ENCODE results near the gene KDELR1.
A peak's percentile ranks its signal among the peaks of the same experiment; 100 is the strongest.

GRCh38 chr19:48381178-48381950 is 10.0 kb downstream of the KDELR1 start:
- no peak for TF ChIP-seq ZNF24 (IDR thresholded peaks at IDR 0.05)
- TF ChIP-seq ZHX1 (conservative IDR thresholded peaks at IDR 0.05; ENCODE audit: low read length): no peak
- no peak for TF ChIP-seq HMGXB4 (CRISPR knock-in tag; IDR thresholded peaks at IDR 0.05)
- TF ChIP-seq MAZ (CRISPR knock-in tag; conservative IDR thresholded peaks at IDR 0.05 in 1 of 2, IDR thresholded peaks at IDR 0.05 in 1 of 2): no peak
- no peak for TF ChIP-seq PRDM10 (IDR thresholded peaks at IDR 0.05; ENCODE audit: partially characterized antibody)
- no peak for TF ChIP-seq ZNF184 (CRISPR knock-in tag; IDR thresholded peaks at IDR 0.05)
- no peak for TF ChIP-seq ZNF12 (CRISPR knock-in tag; IDR thresholded peaks at IDR 0.05)
- TF ChIP-seq ETV5 (CRISPR knock-in tag; IDR thresholded peaks at IDR 0.05; ENCODE audit: low read depth): no peak
- 0 out of 6 replicates have a peak, but pooled peaks of 1 of the 3 experiments have one; percentile 14 for TF ChIP-seq CTCF (IDR thresholded peaks at IDR 0.05 in 2 of 3, conservative IDR thresholded peaks at IDR 0.05 in 1 of 3; ENCODE audit: insufficient read depth in 2 of 3, low read depth in 1 of 3, low read length in 3 of 3)

Data from K562 (cell line).